SJCRH30 (cell line): ENCODE measurements around the gene PPIE. TPM values are rescaled to one million over a fixed set of nuclear protein-coding genes. Genes with fewer than 3 reads are reported as not detected.
"Not testable (repeated sequence)": the region's sequence is repeated elsewhere in the genome, so short reads cannot be mapped to it uniquely, and the experiment has no call there.

Source experiments
- DNase-seq, 2 experiments: peaks; one replicate each; pipeline ENCODE4 v3.0.0-alpha.2; 2015 to 2020
- H3K27ac ChIP-seq: fragments of 250-450 bp; sonication (Bioruptor Pico); 2 replicates; pipeline ENCODE4 v1.5.1; 2020; ENCODE audit warnings: mild to moderate bottlenecking, moderate library complexity
- H3K27me3 ChIP-seq: fragments of 250-450 bp; sonication (Bioruptor Pico); 2 replicates; pipeline ENCODE4 v1.5.1; 2020; ENCODE audit warnings: mild to moderate bottlenecking, moderate library complexity
- H3K36me3 ChIP-seq: fragments of 250-450 bp; sonication (Bioruptor Pico); 2 replicates; pipeline ENCODE4 v1.5.1; 2020; ENCODE audit warnings: mild to moderate bottlenecking, moderate library complexity
- H3K4me1 ChIP-seq: fragments of 250-450 bp; sonication (Bioruptor Pico); 2 replicates; pipeline ENCODE4 v1.5.1; 2020; ENCODE audit warnings: mild to moderate bottlenecking, moderate library complexity
- H3K4me3 ChIP-seq: fragments of 250-450 bp; sonication (Bioruptor Pico); 2 replicates; pipeline ENCODE4 v1.5.1; 2020; ENCODE audit warnings: mild to moderate bottlenecking, moderate library complexity
- H3K9me3 ChIP-seq: fragments of 250-450 bp; sonication (Bioruptor Pico); replicated peaks from 2 replicates; pipeline ENCODE4 v1.5.1; 2020; ENCODE audit warnings: mild to moderate bottlenecking, moderate library complexity
- total RNA-seq: library from RNA; depleted of rRNA; stranded (reverse); fragments of >200 nt; shearing (Covaris generic); gene quantifications from 2 replicates; pipeline ENCODE4 v1.2.3, GENCODE V29; 2014

The PPIE gene
- total RNA-seq, 1 experiment from 2014 or later: 64.0 TPM

DNA sequence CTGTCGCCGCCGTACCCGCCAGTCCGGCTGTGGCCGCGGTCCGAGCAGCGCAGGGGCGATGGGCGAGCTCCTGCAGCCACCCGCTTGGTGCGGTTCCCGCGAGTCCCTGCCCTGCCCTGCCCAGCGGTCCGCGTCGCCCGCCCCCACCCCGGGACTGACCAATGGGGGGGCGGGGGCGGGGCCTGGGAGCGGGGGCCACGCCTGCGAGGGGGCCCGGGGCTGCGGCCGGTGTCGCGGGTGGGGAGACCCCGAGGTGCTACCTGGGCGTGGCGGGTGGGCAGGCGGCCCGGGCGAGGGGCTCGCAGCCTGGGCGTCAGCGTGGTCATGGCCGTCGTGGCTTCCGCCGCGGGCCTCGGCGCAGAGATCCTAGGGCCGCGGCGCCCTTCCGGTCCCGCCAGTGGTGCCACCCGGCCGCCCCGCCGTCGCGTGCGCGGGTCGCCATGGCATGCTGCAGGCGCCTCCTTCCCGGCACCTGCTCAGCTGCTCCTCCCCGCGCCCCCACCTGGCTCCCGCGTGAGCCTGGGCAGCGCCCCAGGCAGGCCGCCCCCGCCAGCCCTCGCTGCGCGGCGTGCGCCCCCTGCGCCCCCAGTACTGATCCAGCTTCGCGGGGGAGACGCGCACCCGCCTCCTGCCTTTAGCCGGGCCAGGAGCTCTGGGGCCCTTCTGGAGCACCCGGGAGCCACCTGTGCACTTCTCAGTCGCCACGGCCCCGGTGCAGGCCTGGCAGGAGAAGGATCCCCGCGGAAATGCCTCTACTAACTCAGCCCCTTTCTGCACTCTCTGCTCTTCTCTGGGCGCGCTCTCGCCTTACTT lies 50.3 kb downstream of the PPIE start, which contains the start of gene BMP8B:
Gene BMP8B (minus strand): TSS at position 108 of the 813 bp plus-strand sequence. CDS start 380 bp downstream, outside the sequence.
- H3K9me3 ChIP-seq: no peaks in the 10 kb centered on the region
- no peak within 1 kb of the TSS for H3K27ac ChIP-seq
- H3K27me3 ChIP-seq: no peaks in the 10 kb centered on the region
- DNase-seq: peak; percentile 79 to 80
- peaks cover 10% of the 10 kb centered on the region for H3K4me1 ChIP-seq
- H3K36me3 ChIP-seq: no peaks in the 10 kb centered on the region
- H3K4me3 ChIP-seq: peak within 1 kb of the TSS; percentile 64

- H3K36me3 ChIP-seq: no peaks in the 10 kb centered on the region
- H3K27me3 ChIP-seq: no peaks in the 10 kb centered on the region
- H3K4me3 ChIP-seq: peak overlapping the region; percentile 64
- no peak for DNase-seq
- no peaks in the 10 kb centered on the region for H3K9me3 ChIP-seq
- H3K27ac ChIP-seq: no peak overlapping the region
- H3K4me1 ChIP-seq: peaks cover 10% of the 10 kb centered on the region
These were observed 51.0 kb downstream of the PPIE start for GRCh38 chr1:39789571-39790110.

DNA sequence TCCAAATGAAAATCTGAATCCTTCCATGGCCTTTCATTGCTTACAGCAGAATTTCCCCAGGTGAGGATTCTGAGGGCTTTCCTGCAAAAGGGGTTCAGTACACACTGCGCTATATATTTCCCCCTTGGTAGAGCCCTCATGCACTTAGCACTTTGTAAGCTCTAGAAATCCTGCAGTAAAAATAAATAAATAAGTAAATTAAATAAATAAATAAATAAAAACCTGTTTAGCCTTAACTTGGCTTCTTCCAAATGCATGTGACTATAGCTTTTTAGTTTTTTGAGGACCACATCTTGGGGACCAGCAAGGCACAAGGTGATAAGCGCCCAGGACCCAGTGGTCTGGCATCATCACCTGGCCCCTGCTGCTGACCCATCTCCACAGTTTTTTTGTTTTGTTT lies 53.2 kb downstream of the PPIE start:
- Histone ChIP-seq H3K4me1 (no peaks in the 10 kb centered on the region; the same call in 1 of the 2 replicates), H3K27me3 (no peaks in the 10 kb centered on the region), H3K4me3 (no peak overlapping the region), H3K36me3 (no peaks in the 10 kb centered on the region), H3K27ac (no peak overlapping the region), H3K9me3 (no peaks in the 10 kb centered on the region)
- no peak for DNase-seq

DNA sequence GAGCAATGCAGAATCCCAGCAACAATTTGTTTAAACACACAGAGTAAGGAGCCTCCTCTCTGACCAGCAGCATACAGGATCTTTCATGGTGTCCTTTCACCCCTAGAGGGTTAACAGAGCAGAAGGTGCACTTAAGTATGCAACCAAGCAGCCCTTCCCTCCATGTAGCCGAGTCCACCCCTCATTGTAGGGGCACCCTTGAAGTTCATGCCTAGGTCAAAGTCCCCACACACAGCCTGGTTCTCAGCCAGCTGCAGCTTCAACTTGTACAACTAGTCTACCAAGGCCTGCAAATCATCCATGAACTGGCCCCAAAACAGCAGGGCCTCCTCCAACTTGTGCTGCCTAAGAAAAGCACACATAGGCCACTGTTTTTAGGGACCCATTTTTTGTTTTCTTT lies 57.0 kb downstream of the PPIE start:
- Histone ChIP-seq H3K27me3 (no peaks in the 10 kb centered on the region), H3K4me3 (no peak overlapping the region), H3K27ac (no peak overlapping the region), H3K36me3 (no peaks in the 10 kb centered on the region), H3K9me3 (no peaks in the 10 kb centered on the region), H3K4me1 (peaks cover 9% of the 10 kb centered on the region)
- DNase-seq: no peak

- H3K9me3 ChIP-seq, H3K27me3 ChIP-seq, H3K4me3 ChIP-seq, H3K36me3 ChIP-seq, H3K4me1 ChIP-seq: not testable (repeated sequence)
- H3K27ac ChIP-seq: peak overlapping the region; percentile 2; the same call in 1 of the 2 replicates
- peak; percentile 57 to 63 for DNase-seq
These were observed 60.4 kb downstream of the PPIE start for GRCh38 chr1:39798859-39799769.

DNA sequence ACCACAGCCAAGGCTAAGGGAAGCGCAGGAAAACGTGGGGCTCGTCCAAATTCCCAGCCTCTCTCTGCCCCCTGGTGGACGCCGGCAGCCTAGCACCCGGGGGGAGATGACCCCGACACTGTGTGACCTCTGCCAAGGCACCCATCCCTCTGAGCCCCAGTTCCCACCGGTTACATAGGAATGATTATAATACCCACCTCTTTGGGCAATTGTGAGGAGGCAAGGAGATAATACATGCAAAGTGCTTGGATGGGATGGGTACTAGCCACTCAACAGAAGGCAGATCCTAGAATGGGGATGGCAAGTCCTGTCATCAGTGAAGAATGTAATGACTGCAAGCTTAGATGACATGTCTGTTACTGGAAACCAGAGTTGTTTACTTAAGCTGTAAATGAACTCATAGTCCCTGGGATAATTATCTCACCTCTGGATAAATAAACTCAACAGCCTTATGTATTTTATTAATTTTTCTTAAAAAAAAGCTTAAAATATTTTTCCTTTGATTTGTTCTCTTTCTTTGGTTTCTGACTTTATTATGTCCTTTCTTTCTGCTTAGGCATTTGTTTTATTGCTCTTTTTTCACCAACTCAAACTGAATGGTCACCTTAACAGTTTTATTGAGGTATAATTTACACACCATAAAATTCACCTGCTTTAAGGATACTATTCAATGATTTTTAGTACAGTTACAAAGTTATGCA lies 61.2 kb downstream of the PPIE start:
- DNase-seq: peak; percentile 76 to 83
- Histone ChIP-seq H3K9me3 (no peaks in the 10 kb centered on the region; the same call in 1 of the 2 replicates), H3K36me3 (no peaks in the 10 kb centered on the region), H3K4me3 (no peak overlapping the region), H3K27ac (peak overlapping the region; percentile 2; the same call in 1 of the 2 replicates), H3K27me3 (no peaks in the 10 kb centered on the region), H3K4me1 (peaks cover 9% of the 10 kb centered on the region)

DNA sequence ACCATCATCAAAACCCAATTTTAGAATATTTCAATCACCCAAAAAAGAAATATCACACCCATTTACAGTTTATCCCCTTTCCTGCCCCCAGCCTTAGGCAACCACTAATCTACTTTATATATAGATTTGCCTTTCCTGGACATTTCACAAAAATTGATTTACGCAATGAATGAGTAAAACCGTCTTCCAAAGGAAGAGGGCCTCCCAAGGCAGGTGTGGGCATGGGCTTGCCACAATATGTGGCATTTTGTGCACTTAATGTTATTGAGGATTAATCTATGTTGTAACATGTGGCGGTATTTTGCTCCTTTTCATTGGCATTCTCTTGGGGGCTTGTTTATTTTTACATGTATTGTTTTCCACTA lies 61.8 kb downstream of the PPIE start:
- DNase-seq: no peak
- H3K27me3 ChIP-seq: no peaks in the 10 kb centered on the region
- no peaks in the 10 kb centered on the region; the same call in 1 of the 2 replicates for H3K9me3 ChIP-seq
- no peak overlapping the region for H3K27ac ChIP-seq
- no peaks in the 10 kb centered on the region for H3K36me3 ChIP-seq
- no peak overlapping the region for H3K4me3 ChIP-seq
- peaks cover 9% of the 10 kb centered on the region for H3K4me1 ChIP-seq

- Histone ChIP-seq H3K4me3 (no peak overlapping the region), H3K4me1 (peaks cover 9% of the 10 kb centered on the region), H3K27me3 (no peaks in the 10 kb centered on the region), H3K9me3 (no peaks in the 10 kb centered on the region; the same call in 1 of the 2 replicates), H3K27ac (no peak overlapping the region), H3K36me3 (no peaks in the 10 kb centered on the region)
- no peak for DNase-seq
These were observed 64.0 kb downstream of the PPIE start for GRCh38 chr1:39802496-39803260.

- Histone ChIP-seq H3K27me3 (no peaks in the 10 kb centered on the region), H3K4me1 (peaks cover under 1% of the 10 kb centered on the region), H3K36me3 (no peaks in the 10 kb centered on the region), H3K27ac (no peak overlapping the region), H3K9me3 (peaks cover 3% of the 10 kb centered on the region), H3K4me3 (no peak overlapping the region)
- no peak for DNase-seq
These were observed 66.7 kb downstream of the PPIE start for GRCh38 chr1:39805385-39805784.

GRCh38 chr1:39808784-39809517 lies 70.3 kb downstream of the PPIE start:
- no peak overlapping the region for H3K27ac ChIP-seq
- H3K4me3 ChIP-seq: no peak overlapping the region
- H3K36me3 ChIP-seq: no peaks in the 10 kb centered on the region
- H3K9me3 ChIP-seq: peaks cover 3% of the 10 kb centered on the region
- H3K27me3 ChIP-seq: no peaks in the 10 kb centered on the region
- H3K4me1 ChIP-seq: no peaks in the 10 kb centered on the region
- no peak for DNase-seq

GRCh38 chr1:39812913-39813312 lies 74.2 kb downstream of the PPIE start:
- no peaks in the 10 kb centered on the region for H3K36me3 ChIP-seq
- no peak for DNase-seq
- no peak overlapping the region for H3K27ac ChIP-seq
- peaks cover 3% of the 10 kb centered on the region for H3K9me3 ChIP-seq
- peaks cover 7% of the 10 kb centered on the region; the same call in 1 of the 2 replicates for H3K4me1 ChIP-seq
- no peaks in the 10 kb centered on the region for H3K27me3 ChIP-seq
- H3K4me3 ChIP-seq: no peak overlapping the region
